DMS79 (cell line): ENCODE data around the gene DYRK1A.
A peak's percentile ranks its signal among the peaks of the same experiment; 100 is the strongest.
"Not testable (repeated sequence)": the region's sequence is repeated elsewhere in the genome, so short reads cannot be mapped to it uniquely, and the experiment has no call there.

ENCODE experiments used
- DNase-seq: peaks from one replicate; lab custom pipeline; 2025; lab: John Stamatoyannopoulos, UW

DYRK1A gene

GRCh38 chr21:37528150-37528937 is 161.8 kb downstream of the DYRK1A start:
- DNase-seq, result no peak

DNA sequence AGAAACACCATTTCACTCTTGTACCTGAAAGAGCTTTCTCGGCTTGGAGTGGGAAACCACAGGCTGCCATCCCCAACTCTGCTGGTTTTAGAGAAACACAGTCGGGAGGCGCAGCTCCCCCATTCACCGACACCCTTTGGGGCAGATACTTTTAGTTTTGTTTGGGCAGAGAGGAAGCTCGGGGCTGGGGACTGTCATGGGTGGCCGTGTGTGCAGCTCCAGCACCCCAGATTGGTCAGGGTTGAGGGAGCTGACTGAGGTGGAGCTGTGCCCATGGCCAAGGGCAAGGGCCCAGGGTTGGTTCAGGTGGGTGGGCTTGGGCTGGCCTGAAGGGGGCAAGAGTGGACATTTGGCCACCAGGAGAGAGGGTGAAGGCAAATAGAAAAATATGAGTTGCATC is 163.1 kb downstream of the DYRK1A start:
- no peak for DNase-seq

GRCh38 chr21:37530901-37531351 is 164.4 kb downstream of the DYRK1A start:
- no peak for DNase-seq

DNA sequence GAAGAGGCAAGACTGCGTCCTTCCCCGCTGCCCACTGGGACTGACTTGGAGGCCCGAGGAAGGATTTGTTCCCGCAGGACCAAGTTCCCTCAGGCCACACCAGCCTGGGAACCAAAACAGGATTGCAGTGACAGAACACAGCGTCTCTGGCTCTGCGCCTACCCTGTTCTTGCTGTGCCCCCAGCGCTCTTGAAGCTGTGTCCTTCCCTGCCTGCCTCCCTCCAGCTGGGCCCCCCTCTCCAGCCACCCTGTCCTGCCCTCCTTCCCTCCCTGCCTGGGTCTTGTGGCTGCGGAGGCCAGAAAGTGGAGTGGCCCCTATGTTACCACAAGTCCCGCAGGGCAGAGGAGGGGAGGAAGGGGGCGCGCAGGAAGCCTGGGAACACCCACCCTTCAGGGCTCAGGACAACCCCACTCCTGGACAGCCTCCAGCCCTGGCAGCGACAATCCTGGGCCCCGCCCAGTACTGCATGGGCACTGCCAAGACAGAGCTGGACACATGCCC is 164.9 kb downstream of the DYRK1A start:
- no peak for DNase-seq

GRCh38 chr21:37532868-37533780 is 166.6 kb downstream of the DYRK1A start:
- no peak for DNase-seq

GRCh38 chr21:37534431-37534830 is 167.9 kb downstream of the DYRK1A start:
- DNase-seq, result no peak

DNA sequence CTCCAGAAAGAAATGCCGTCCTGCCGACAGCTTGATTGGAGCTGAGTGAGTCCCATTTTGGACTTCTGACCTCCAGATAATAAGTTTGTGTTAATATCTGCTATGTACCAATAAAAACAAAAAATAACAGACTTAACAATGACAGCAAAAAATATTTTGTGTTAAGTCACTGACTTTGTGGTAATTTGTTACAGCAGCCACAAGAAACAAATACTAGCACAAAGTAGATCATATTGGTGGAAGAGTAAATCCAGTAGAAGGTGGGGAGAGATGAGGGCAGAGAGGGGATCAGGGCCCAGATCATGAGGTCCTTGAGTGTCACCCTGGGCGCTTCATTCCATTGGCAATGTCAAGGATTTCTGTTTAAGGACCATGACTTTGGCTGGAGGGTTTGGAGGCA is 168.6 kb downstream of the DYRK1A start:
- no peak for DNase-seq

GRCh38 chr21:37535672-37536071 is 169.1 kb downstream of the DYRK1A start:
- no peak for DNase-seq

DNA sequence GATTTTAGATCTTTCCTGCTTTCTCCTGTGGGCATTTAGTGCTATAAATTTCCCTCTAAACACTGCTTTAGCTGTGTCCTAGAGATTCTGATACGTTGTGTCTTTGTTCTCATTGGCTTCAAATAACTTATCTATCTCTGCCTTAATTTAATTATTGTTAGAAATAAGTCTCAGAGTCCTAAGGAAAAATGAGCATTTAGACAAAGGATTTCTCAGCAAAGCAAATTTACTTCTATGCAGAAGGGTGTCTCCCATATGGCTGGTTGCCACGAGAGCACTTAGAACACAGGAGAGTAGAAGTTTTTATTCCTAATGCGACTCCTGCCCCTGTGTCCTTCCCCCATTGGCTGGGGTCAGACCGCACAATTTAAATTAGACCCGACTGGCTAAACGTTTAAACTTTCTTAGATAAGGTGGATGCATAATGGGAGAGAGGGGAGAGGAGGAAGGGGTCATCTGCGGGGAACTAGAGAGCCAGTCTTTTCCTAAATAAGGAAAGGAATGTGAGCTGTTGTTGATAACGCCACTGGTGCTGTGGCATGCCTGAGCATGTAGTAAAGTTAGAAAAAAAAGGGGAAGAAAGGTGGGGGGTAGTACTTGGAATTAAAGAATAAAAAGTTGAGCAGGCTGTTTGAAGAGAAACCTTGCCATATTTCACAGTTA is 170.2 kb downstream of the DYRK1A start:
- DNase-seq, result no peak

- DNase-seq, result no peak
These were observed 170.9 kb downstream of the DYRK1A start for GRCh38 chr21:37537391-37537996.

- DNase-seq, result no peak
These were observed 172.5 kb downstream of the DYRK1A start for GRCh38 chr21:37538971-37539590.

GRCh38 chr21:37541128-37541527 is 174.6 kb downstream of the DYRK1A start:
- not testable (repeated sequence) for DNase-seq

DNA sequence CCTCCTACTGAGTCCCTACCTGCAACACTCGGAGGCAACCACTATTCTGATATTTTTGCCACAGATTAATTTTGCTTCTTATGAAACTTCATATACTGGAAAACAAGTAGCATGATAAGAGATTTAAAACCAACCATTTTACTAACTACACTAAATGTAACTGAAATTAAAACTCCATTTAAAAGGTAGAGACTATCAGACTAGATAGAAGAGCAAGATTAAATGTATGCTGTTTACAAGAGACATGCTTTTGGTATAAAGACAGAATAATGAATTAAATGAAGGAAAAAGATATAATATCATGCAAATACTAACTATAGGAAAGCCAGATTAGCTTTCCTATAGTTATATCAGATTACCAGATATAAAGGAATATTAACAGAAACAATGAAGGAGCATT is 175.9 kb downstream of the DYRK1A start:
- DNase-seq, result no peak

GRCh38 chr21:37546299-37546908 is 179.8 kb downstream of the DYRK1A start:
- no peak for DNase-seq

- peak; percentile 97 for DNase-seq
These were observed 180.5 kb downstream of the DYRK1A start for GRCh38 chr21:37546949-37547614.

DNA sequence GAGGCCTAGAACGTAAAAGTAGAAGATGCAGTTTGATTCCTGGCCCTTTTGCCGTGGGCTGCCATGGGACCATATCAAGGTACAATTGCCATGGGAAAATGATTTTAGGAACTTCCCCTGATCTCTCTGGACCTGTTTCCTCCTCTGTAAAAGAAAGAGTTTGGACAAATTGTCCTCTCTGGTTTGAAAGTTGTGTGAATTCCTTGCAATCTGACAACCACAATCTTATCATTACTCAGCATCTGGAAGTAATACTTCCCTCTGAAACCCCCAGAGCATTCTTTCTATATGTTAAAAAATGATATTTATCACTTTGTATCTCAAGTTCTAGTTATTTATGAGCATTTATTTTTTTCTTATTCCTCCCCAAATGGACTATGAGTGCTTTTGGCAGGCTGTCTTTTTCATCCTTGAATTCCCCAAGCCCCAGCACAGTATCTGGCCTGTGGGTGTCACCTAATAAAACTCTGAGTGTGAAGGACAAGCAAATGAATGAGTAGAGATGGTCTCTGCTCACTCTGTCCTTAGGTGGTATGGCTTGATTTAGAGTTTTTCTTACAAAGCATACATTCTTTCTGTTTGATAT is 181.1 kb downstream of the DYRK1A start:
- DNase-seq, result no peak

GRCh38 chr21:37548521-37548981 is 182.0 kb downstream of the DYRK1A start:
- no peak for DNase-seq

DNA sequence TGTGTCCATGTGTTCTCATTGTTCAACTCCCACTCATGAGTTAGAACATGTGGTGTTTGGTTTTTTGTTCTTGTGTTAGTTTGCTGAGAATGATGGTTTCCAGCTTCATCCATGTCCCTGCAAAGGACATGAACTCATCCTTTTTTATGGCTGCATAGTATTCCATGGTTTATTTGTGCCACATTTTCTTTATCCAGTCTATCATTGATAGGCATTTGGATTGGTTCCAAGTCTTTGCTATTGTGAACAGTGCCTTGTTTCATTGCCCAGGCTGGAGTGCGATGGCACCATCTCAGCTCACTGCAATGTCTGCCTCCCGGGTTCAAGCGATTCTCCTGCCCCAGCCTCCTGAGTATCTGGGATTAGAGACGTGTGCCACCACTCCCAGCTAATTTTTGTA is 183.2 kb downstream of the DYRK1A start:
- not testable (repeated sequence) for DNase-seq

GRCh38 chr21:37550157-37550556 is 183.6 kb downstream of the DYRK1A start:
- DNase-seq, result no peak
